Measurements from ENCODE around the gene VAV2. TPM values are rescaled to one million over a fixed set of nuclear protein-coding genes. Genes with fewer than 3 reads are reported as not detected.

Gene VAV2
- total and polyA plus RNA-seq, 2 experiments from 2014 or later = 8.1 to 28.9 TPM

DNA sequence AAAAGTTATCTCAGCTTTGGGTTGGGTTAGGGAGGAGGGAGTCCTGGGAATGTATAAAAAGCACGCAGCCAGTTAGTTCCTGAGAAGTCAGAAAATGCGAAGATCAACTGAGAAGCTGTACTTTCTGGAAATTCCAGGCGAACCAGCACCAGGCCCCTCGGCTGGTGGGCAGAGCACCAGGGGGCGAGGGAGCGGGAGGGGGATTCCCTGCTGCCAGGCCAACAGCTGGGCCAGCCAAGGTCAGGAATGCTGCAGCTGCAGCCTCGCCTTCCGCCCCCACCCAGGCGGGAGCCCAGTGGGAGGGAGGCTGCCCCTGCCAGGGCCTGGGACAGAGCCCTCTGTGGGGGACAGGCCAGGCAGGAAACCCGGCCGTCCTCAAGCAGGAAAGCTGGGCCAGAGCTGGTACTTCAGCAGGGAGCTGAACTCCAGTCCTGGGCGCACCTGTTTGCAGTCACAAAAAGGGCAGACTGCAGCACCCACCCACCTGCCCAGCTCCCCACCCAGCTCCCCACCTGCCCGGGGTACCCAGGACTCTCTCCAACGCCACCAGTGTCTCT lies 35.5 kb downstream of the VAV2 start:
- peaks cover 40% of the 10 kb centered on the region for H3K4me1 ChIP-seq (ENCODE audit: insufficient read depth)
- ATAC-seq = peak; percentile 58
- peaks cover 10% of the 10 kb centered on the region; the same call in 1 of the 2 replicates for H3F3A ChIP-seq (replicated peaks; ENCODE audit: low read depth)
- peaks cover 10% of the 10 kb centered on the region for H4K20me1 ChIP-seq (replicated peaks; ENCODE audit: insufficient read depth)
- H3K4me3 ChIP-seq = peak overlapping the region; percentile 41; the same call in 1 of the 2 replicates
- peak overlapping the region; percentile 71 for H3K4me2 ChIP-seq
- TF ChIP-seq, protein P1, sequence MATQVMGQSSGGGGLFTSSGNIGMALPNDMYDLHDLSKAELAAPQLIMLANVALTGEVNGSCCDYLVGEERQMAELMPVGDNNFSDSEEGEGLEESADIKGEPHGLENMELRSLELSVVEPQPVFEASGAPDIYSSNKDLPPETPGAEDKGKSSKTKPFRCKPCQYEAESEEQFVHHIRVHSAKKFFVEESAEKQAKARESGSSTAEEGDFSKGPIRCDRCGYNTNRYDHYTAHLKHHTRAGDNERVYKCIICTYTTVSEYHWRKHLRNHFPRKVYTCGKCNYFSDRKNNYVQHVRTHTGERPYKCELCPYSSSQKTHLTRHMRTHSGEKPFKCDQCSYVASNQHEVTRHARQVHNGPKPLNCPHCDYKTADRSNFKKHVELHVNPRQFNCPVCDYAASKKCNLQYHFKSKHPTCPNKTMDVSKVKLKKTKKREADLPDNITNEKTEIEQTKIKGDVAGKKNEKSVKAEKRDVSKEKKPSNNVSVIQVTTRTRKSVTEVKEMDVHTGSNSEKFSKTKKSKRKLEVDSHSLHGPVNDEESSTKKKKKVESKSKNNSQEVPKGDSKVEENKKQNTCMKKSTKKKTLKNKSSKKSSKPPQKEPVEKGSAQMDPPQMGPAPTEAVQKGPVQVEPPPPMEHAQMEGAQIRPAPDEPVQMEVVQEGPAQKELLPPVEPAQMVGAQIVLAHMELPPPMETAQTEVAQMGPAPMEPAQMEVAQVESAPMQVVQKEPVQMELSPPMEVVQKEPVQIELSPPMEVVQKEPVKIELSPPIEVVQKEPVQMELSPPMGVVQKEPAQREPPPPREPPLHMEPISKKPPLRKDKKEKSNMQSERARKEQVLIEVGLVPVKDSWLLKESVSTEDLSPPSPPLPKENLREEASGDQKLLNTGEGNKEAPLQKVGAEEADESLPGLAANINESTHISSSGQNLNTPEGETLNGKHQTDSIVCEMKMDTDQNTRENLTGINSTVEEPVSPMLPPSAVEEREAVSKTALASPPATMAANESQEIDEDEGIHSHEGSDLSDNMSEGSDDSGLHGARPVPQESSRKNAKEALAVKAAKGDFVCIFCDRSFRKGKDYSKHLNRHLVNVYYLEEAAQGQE (IDR thresholded peaks at IDR 0.05; ENCODE audit: unreplicated experiment) = no peak
- no peak for TF ChIP-seq ZNF114 (CRISPR knock-in tag; IDR thresholded peaks at IDR 0.05)
- peaks cover 68% of the 10 kb centered on the region for H3K79me2 ChIP-seq (replicated peaks; ENCODE audit: insufficient read depth)
- H3K4me3 Mint-ChIP-seq = peak overlapping the region; percentile 56
- H3K27ac ChIP-seq (ENCODE audit: low read depth) = peak overlapping the region; percentile 95
- peak; percentile 51 for DNase-seq (ENCODE audit: low spot score)
- no peaks in the 10 kb centered on the region for H3K9me2 ChIP-seq (ENCODE audit: insufficient read depth)
- peak overlapping the region; percentile 93 for H3K27ac Mint-ChIP-seq
- H3K4me1 Mint-ChIP-seq = peaks cover 62% of the 10 kb centered on the region
- H3K27me3 ChIP-seq (ENCODE audit: insufficient read depth) = no peaks in the 10 kb centered on the region
- no peaks in the 10 kb centered on the region for H3K36me3 Mint-ChIP-seq (ENCODE audit: low read depth)
- peaks cover 23% of the 10 kb centered on the region for H3K27me3 Mint-ChIP-seq (ENCODE audit: insufficient read depth, low read depth, poor library complexity)
- no peaks in the 10 kb centered on the region for H3K9me3 Mint-ChIP-seq
- no peaks in the 10 kb centered on the region; the same call in 1 of the 2 replicates for H3K36me3 ChIP-seq (ENCODE audit: insufficient read depth)
- no peak overlapping the region for H2AFZ ChIP-seq

DNA sequence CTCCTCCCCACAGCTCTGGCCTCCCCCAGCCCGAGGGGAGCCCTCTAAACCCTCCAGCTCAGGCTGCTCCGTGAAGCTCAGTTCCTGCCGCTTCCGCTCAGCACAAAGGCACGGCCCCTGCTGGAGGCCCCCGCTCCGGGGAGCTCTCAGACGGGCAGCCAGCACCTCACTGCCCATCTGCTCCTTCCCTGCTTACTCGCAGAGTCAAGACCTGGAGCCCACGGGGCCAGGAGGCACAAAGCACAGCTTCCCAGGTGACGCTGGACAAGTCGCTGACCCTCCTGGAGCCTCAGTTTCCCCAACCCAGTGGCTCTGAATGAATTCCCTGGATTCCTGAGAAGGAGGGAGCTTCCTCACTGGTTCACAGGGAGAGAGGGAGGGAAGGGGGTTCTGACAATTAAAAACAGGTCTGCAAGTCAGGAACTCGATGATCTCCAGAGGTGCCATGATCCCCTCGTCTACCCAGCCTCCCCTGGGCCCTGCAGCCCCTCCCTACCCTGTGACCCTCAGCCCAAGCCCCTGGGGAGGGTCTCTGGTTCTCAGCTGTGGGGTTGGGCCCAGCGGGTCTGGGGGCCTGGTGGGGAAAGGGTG lies 36.2 kb downstream of the VAV2 start:
- H3K9me3 Mint-ChIP-seq = no peaks in the 10 kb centered on the region

More for the DNA sequence above, 36.2 kb downstream of the VAV2 start:
- H3K79me2 ChIP-seq (replicated peaks; ENCODE audit: insufficient read depth) = peaks cover 68% of the 10 kb centered on the region
- H2AFZ ChIP-seq = no peak overlapping the region
- H3K4me1 ChIP-seq (ENCODE audit: insufficient read depth) = peaks cover 40% of the 10 kb centered on the region
- TF ChIP-seq, protein P2, sequence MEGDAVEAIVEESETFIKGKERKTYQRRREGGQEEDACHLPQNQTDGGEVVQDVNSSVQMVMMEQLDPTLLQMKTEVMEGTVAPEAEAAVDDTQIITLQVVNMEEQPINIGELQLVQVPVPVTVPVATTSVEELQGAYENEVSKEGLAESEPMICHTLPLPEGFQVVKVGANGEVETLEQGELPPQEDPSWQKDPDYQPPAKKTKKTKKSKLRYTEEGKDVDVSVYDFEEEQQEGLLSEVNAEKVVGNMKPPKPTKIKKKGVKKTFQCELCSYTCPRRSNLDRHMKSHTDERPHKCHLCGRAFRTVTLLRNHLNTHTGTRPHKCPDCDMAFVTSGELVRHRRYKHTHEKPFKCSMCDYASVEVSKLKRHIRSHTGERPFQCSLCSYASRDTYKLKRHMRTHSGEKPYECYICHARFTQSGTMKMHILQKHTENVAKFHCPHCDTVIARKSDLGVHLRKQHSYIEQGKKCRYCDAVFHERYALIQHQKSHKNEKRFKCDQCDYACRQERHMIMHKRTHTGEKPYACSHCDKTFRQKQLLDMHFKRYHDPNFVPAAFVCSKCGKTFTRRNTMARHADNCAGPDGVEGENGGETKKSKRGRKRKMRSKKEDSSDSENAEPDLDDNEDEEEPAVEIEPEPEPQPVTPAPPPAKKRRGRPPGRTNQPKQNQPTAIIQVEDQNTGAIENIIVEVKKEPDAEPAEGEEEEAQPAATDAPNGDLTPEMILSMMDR (conservative IDR thresholded peaks at IDR 0.05; ENCODE audit: low read depth in 2 of 2) = 0 out of 4 replicates have a peak, but pooled peaks of 1 of the 2 experiments have one; percentile 6
- no peak for TF ChIP-seq NANOG (IDR thresholded peaks at IDR 0.05; ENCODE audit: borderline replicate concordance)
- Mint-ChIP-seq H3K36me3 (ENCODE audit: low read depth) (no peaks in the 10 kb centered on the region), H3K27ac (peak overlapping the region; percentile 93; the same call in 1 of the 2 replicates), H3K4me1 (peaks cover 57% of the 10 kb centered on the region), H3K27me3 (ENCODE audit: insufficient read depth, low read depth, poor library complexity) (peaks cover 24% of the 10 kb centered on the region), H3K4me3 (peak overlapping the region; percentile 56)
- H3K4me2 ChIP-seq = peak overlapping the region; percentile 71
- no peaks in the 10 kb centered on the region for H3K27me3 ChIP-seq (ENCODE audit: insufficient read depth)
- H3K4me3 ChIP-seq = peak overlapping the region; percentile 41
- H3K36me3 ChIP-seq (ENCODE audit: insufficient read depth) = no peaks in the 10 kb centered on the region; the same call in 1 of the 2 replicates
- H3K9me2 ChIP-seq (ENCODE audit: insufficient read depth) = no peaks in the 10 kb centered on the region
- peak overlapping the region; percentile 95 for H3K27ac ChIP-seq (ENCODE audit: low read depth)
- H3F3A ChIP-seq (replicated peaks; ENCODE audit: low read depth) = peaks cover 10% of the 10 kb centered on the region; the same call in 1 of the 2 replicates
- peaks cover 10% of the 10 kb centered on the region for H4K20me1 ChIP-seq (replicated peaks; ENCODE audit: insufficient read depth)
- DNase-seq (ENCODE audit: low spot score) = peak; percentile 75
- ATAC-seq = peak; percentile 77

All from GM23338 (cell line).